Measurements from ENCODE around the gene PRKCH. TPM values are rescaled to one million over a fixed set of nuclear protein-coding genes. Genes with fewer than 3 reads are reported as not detected.

Gene PRKCH
- total RNA-seq, 1 experiment from 2014 or later: 10.3 TPM

- H3K4me1 Mint-ChIP-seq: no peaks in the 10 kb centered on the region
- no peak overlapping the region for H3K4me3 Mint-ChIP-seq
- ATAC-seq (no peak), DNase-seq (ENCODE audit: low spot score) (no peak)
- TF ChIP-seq ZNF121 (CRISPR knock-in tag; IDR thresholded peaks at IDR 0.05) (peak; percentile 85), MAX (CRISPR knock-in tag; IDR thresholded peaks at IDR 0.05) (no peak), PRRX2 (CRISPR knock-in tag; IDR thresholded peaks at IDR 0.05) (no peak)
- H3K27ac Mint-ChIP-seq: no peak overlapping the region
- ChIA-PET POLR2A (interaction anchor here (1.0 kb wide), 1 partner anchor 12 kb away, joined by 3 read pairs; no protein-coding TSS in a partner anchor), CTCF (no interaction called here)
- H3K9me3 Mint-ChIP-seq: no peaks in the 10 kb centered on the region
- H3K36me3 Mint-ChIP-seq: no peaks in the 10 kb centered on the region
- H3K27me3 Mint-ChIP-seq (ENCODE audit: low read depth): no peaks in the 10 kb centered on the region
These were observed 67.7 kb downstream of the PRKCH start for GRCh38 chr14:61388976-61389576.

GRCh38 chr14:61391119-61391518, 69.7 kb downstream of the PRKCH start:
- CTCF ChIA-PET: no interaction called here
- Mint-ChIP-seq H3K36me3 (no peaks in the 10 kb centered on the region), H3K27me3 (ENCODE audit: low read depth) (no peaks in the 10 kb centered on the region), H3K27ac (no peak overlapping the region), H3K4me3 (no peak overlapping the region), H3K9me3 (no peaks in the 10 kb centered on the region), H3K4me1 (no peaks in the 10 kb centered on the region)
- POLR2A ChIA-PET: no interaction called here
- no peak for TF ChIP-seq ZNF512 (CRISPR knock-in tag; IDR thresholded peaks at IDR 0.05; ENCODE audit: borderline replicate concordance)
- no peak for TF ChIP-seq ZNF263 (CRISPR knock-in tag; IDR thresholded peaks at IDR 0.05; ENCODE audit: low read depth)
- TF ChIP-seq PRRX2 (CRISPR knock-in tag; IDR thresholded peaks at IDR 0.05): no peak
- TF ChIP-seq ARID4B (CRISPR knock-in tag; IDR thresholded peaks at IDR 0.05; ENCODE audit: borderline replicate concordance): no peak
- no peak for TF ChIP-seq AR (CRISPR knock-in tag; IDR thresholded peaks at IDR 0.05)
- no peak for TF ChIP-seq TP53 (CRISPR knock-in tag; IDR thresholded peaks at IDR 0.05)
- no peak for TF ChIP-seq KAT7 (CRISPR knock-in tag; IDR thresholded peaks at IDR 0.05; ENCODE audit: borderline replicate concordance)
- no peak for TF ChIP-seq ZSCAN18 (CRISPR knock-in tag; IDR thresholded peaks at IDR 0.05)
- no peak for TF ChIP-seq ERG (CRISPR knock-in tag; IDR thresholded peaks at IDR 0.05)
- DNase-seq (ENCODE audit: low spot score) (no peak), ATAC-seq (no peak)

Measured in WTC11 (cell line).